HFFc6 (cell line): Measurements from ENCODE around the gene STRIP1. TPM values are rescaled to one million over a fixed set of nuclear protein-coding genes. Genes with fewer than 3 reads are reported as not detected.
A peak's percentile ranks its signal among the peaks of the same experiment; 100 is the strongest.

Source experiments
- DNase-seq: peaks from one replicate; pipeline ENCODE4 v3.0.0-alpha.2; 2018
- H3K27ac Mint-ChIP-seq: 2 replicates; pipeline ENCODE4 v1.8.0; 2020; ENCODE audit warnings: mild to moderate bottlenecking, mixed read lengths
- H3K27me3 Mint-ChIP-seq: 2 replicates; pipeline ENCODE4 v1.8.0; 2021; ENCODE audit warnings: mild to moderate bottlenecking, moderate library complexity, mixed read lengths; ENCODE audit not compliant: insufficient read depth
- H3K36me3 Mint-ChIP-seq: 2 replicates; pipeline ENCODE4 v1.8.0; 2021; ENCODE audit warnings: low read depth, mixed read lengths
- H3K4me1 Mint-ChIP-seq: 2 replicates; pipeline ENCODE4 v1.8.0; 2020; ENCODE audit warnings: low read depth, mixed read lengths
- H3K4me3 Mint-ChIP-seq: 2 replicates; pipeline ENCODE4 v1.8.0; 2020; ENCODE audit warnings: mild to moderate bottlenecking, moderate library complexity, mixed read lengths
- H3K9me3 Mint-ChIP-seq: 2 replicates; pipeline ENCODE4 v1.8.0; 2020; ENCODE audit warnings: mild to moderate bottlenecking, mixed read lengths
- total RNA-seq, 6 experiments: library from RNA; stranded (reverse); fragmentation: NEBNext Ultra II Directional; extraction: Animal tissue kit (Norgen Biotek cat#: 25700); gene quantifications; 2 replicates in 1 of 6; 3 replicates in 5 of 6; pipeline ENCODE4 v1.2.3, GENCODE V29; 2021
- TF ChIP-seq, protein P1 (sequence below): fragments of 200-600 bp; sonication (generic); IDR thresholded peaks from 2 replicates; pipeline ENCODE4 v1.5.0; 2021; ENCODE audit warnings: antibody characterized with exemption, mild to moderate bottlenecking

STRIP1 gene
- total RNA-seq, 6 experiments from 2014 or later: 33.2 to 48.4 (median 36.8) TPM

DNA sequence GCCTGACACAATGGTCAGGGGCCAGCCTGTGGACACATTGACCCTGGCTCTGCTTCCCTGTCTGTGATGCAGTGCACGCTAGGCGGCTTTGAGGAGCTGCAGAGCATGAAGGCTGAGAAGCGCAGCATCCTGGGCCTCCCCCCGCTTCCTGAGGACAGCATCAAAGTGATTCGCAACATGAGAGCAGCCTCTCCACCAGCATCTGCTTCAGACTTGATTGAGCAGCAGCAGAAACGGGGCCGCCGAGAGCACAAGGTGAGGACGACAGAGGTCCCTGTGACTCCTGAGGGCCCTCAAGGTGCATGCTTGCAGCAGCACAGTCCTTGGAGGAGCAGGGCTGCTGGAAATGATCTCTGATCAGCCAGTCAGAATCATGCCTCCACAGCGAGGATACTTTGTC lies 8.6 kb downstream of the STRIP1 start:
- Mint-ChIP-seq H3K36me3 (peaks cover 37% of the 10 kb centered on the region), H3K27me3 (peaks cover 2% of the 10 kb centered on the region; the same call in 1 of the 2 replicates), H3K4me1 (peaks cover 2% of the 10 kb centered on the region; the same call in 1 of the 2 replicates), H3K9me3 (no peaks in the 10 kb centered on the region), H3K4me3 (no peak overlapping the region), H3K27ac (no peak overlapping the region)
- no peak for DNase-seq
- TF ChIP-seq, protein P1, sequence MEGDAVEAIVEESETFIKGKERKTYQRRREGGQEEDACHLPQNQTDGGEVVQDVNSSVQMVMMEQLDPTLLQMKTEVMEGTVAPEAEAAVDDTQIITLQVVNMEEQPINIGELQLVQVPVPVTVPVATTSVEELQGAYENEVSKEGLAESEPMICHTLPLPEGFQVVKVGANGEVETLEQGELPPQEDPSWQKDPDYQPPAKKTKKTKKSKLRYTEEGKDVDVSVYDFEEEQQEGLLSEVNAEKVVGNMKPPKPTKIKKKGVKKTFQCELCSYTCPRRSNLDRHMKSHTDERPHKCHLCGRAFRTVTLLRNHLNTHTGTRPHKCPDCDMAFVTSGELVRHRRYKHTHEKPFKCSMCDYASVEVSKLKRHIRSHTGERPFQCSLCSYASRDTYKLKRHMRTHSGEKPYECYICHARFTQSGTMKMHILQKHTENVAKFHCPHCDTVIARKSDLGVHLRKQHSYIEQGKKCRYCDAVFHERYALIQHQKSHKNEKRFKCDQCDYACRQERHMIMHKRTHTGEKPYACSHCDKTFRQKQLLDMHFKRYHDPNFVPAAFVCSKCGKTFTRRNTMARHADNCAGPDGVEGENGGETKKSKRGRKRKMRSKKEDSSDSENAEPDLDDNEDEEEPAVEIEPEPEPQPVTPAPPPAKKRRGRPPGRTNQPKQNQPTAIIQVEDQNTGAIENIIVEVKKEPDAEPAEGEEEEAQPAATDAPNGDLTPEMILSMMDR: no peak

DNA sequence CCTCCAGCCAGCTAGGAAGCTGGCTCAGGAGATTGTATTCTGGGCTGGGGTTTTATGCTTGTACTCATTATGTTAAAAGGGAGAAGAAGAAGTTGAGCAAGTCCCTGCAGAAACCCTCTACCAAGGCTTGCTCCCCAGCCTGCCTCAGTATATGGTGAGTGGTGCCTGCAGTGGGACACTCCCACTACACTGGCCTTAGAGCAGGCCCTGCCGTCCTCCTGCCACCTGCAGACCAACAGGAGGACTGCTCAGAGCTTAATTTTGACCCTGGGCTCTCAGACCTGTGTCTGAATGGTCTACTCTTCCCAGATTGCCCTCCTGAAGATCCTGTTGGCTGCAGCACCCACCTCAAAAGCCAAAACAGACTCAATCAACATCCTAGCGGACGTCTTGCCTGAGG lies 13.0 kb downstream of the STRIP1 start:
- Mint-ChIP-seq H3K27ac (no peak overlapping the region; the same call in 1 of the 2 replicates), H3K27me3 (peaks cover 4% of the 10 kb centered on the region), H3K4me3 (no peak overlapping the region), H3K9me3 (no peaks in the 10 kb centered on the region), H3K36me3 (peaks cover 52% of the 10 kb centered on the region), H3K4me1 (peaks cover 44% of the 10 kb centered on the region)
- TF ChIP-seq, protein P1: peak; percentile 23; the same call in 1 of the 2 replicates
- no peak for DNase-seq

DNA sequence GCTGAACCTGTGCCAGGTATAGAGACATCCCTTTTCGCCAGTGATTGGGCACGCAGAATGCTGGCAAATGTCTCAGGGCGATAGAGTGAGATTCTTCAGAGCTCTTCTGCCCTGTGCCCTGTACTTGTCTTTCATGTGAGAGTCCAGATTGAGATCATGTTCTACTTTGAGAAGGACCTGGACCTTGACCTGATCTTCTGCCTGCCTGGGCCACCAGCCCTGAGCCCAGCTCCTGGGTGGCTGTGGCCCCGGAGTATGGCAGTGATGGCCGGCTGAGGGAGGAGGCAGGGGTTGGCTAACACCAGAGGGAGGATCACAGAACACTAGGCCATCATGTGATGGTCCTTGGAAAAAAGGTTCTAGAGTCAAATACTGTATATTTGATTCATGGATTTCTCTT lies 13.8 kb downstream of the STRIP1 start:
- DNase-seq: no peak
- peaks cover 58% of the 10 kb centered on the region for H3K36me3 Mint-ChIP-seq
- peak overlapping the region; percentile 32; the same call in 1 of the 2 replicates for H3K27ac Mint-ChIP-seq
- peaks cover 4% of the 10 kb centered on the region for H3K27me3 Mint-ChIP-seq
- no peak overlapping the region for H3K4me3 Mint-ChIP-seq
- H3K4me1 Mint-ChIP-seq: peaks cover 51% of the 10 kb centered on the region
- TF ChIP-seq, protein P1: no peak
- no peaks in the 10 kb centered on the region for H3K9me3 Mint-ChIP-seq

DNA sequence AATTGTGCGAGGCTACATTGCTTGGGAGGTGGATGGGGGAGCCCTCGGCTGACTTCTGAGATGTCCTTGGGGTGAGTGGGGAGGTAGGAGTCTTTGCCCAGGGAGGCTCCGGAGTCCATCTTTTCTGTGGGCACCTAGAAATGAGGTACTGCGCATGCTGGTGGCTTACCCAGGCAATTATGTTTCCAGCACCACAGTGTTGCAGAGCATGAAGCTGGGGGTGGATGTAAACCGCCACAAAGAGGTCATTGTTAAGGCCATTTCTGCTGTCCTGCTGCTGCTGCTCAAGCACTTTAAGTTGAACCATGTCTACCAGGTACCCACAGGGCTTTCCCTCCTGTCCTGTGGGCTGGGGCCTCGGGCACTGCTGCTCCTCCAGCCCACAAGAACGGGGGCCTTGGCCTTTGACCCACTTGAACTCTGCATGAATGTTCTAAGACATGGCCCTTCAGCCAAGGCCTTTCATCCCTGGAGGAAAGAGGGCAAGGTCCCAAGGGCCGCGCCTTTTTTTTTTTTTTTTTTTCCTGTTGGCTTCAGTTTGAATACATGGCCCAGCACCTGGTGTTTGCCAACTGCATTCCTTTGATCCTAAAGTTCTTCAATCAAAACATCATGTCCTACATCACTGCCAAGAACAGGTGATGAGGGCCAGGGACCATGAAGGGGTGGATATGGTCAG lies 14.6 kb downstream of the STRIP1 start:
- Mint-ChIP-seq H3K4me1 (peaks cover 60% of the 10 kb centered on the region), H3K27ac (peak overlapping the region; percentile 90; the same call in 1 of the 2 replicates), H3K36me3 (peaks cover 62% of the 10 kb centered on the region), H3K9me3 (no peaks in the 10 kb centered on the region), H3K4me3 (no peak overlapping the region), H3K27me3 (peaks cover 4% of the 10 kb centered on the region)
- DNase-seq: no peak
- TF ChIP-seq, protein P1: no peak

DNA sequence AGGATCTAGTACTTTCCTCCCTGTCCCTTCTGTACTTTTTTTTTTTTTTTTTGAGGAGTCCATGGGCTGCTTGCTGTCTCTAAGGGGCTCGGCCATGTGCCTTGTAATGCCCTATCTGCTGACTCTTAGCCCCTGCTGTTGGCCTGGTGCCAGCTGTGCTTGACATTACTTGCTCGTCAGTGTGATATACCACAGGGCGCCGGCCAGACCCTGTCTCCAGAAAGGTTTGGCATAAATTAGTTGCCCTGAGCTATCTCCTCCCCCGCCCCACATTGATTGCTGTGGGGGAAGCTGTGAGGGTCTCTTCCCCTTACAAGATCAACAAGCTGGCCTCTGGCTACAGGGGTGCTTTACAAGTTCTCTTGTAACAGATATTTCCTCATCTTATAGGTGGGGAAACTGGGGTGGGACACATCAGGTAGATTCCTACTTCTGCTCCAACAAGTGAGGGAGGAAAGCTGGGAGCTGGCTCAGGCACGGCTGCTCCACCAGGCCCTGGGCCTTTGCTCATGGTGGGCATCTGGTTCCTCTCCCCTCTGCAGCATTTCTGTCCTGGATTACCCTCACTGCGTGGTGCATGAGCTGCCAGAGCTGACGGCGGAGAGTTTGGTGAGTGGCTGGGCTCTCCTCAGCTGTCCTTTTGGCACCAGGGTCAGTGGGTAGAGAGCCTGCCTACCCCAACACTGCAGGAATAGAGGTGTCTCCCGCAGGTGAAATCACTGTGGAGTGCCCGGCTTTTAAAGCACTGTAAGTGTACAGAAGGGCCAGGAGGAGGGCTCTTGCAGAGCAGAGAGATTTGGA lies 15.6 kb downstream of the STRIP1 start:
- Mint-ChIP-seq H3K9me3 (no peaks in the 10 kb centered on the region), H3K27ac (peak overlapping the region; percentile 90), H3K27me3 (peaks cover 4% of the 10 kb centered on the region), H3K4me1 (peaks cover 69% of the 10 kb centered on the region), H3K36me3 (peaks cover 58% of the 10 kb centered on the region), H3K4me3 (no peak overlapping the region)
- TF ChIP-seq, protein P1: no peak
- DNase-seq: no peak
